MCF 10A (cell line): ENCODE data around the gene CEP131. TPM values are rescaled to one million over a fixed set of nuclear protein-coding genes. Genes with fewer than 3 reads are reported as not detected.

Source experiments
- BruUV-seq: library from RNA; stranded (reverse); fragments of 400-500 nt; replicated peaks from 2 replicates; lab custom pipeline; 2021; lab: Mats Ljungman, UMichigan
- CTCF ChIA-PET: fragments of 300-600 bp; sonication (Branson Sonifier 250); formaldehyde crosslinking; extraction: SDS; loops from one replicate; lab custom pipeline; 2021; ENCODE audit warnings: antibody characterized with exemption, inconsistent platforms; lab: Yijun Ruan, JAX
- POLR2A ChIA-PET: fragments of 300-600, 350-650 bp; sonication (Branson Sonifier 250); formaldehyde crosslinking; extraction: SDS; loops from one replicate; lab custom pipeline; 2020; ENCODE audit warnings: antibody characterized with exemption, inconsistent platforms; lab: Yijun Ruan, JAX
- DNase-seq: peaks from one replicate; pipeline ENCODE4 v3.0.0-alpha.2; 2018; ENCODE audit not compliant: unreplicated experiment
- H3K27ac Mint-ChIP-seq: one replicate; pipeline ENCODE4 v1.8.0; 2022; ENCODE audit warnings: mild to moderate bottlenecking, low read depth, mixed read lengths; ENCODE audit not compliant: unreplicated experiment
- H3K27me3 Mint-ChIP-seq: one replicate; pipeline ENCODE4 v1.8.0; 2022; ENCODE audit warnings: mixed read lengths; ENCODE audit not compliant: insufficient read depth, unreplicated experiment
- H3K36me3 Mint-ChIP-seq: one replicate; pipeline ENCODE4 v1.8.0; 2022; ENCODE audit warnings: mild to moderate bottlenecking, moderate library complexity, mixed read lengths; ENCODE audit not compliant: insufficient read depth, unreplicated experiment
- H3K4me1 Mint-ChIP-seq: one replicate; pipeline ENCODE4 v1.8.0; 2022; ENCODE audit warnings: mixed read lengths; ENCODE audit not compliant: insufficient read depth, unreplicated experiment
- H3K4me3 Mint-ChIP-seq: one replicate; pipeline ENCODE4 v1.8.0; 2022; ENCODE audit warnings: mild to moderate bottlenecking, moderate library complexity, mixed read lengths; ENCODE audit not compliant: unreplicated experiment
- H3K9me3 Mint-ChIP-seq: one replicate; pipeline ENCODE4 v1.8.0; 2022; ENCODE audit warnings: mixed read lengths; ENCODE audit not compliant: unreplicated experiment
- intact Hi-C: fragments of 100-400 bp; cut with micrococcal nuclease; formaldehyde crosslinking; loops from 2 replicates; pipeline ENCODE4 v1.14.1; 2022
- total RNA-seq: library from RNA; stranded (reverse); gene quantifications from 2 replicates; pipeline ENCODE4 v1.2.3, GENCODE V29; 2022
- TF ChIP-seq, protein P1 (sequence below): fragments of 200-600 bp; IDR thresholded peaks from one replicate; pipeline ENCODE4 v1.8.0; 2022; ENCODE audit warnings: antibody characterized with exemption, mild to moderate bottlenecking; ENCODE audit not compliant: unreplicated experiment

The CEP131 gene
- total RNA-seq, 1 experiment from 2014 or later, result 9.5 TPM

DNA sequence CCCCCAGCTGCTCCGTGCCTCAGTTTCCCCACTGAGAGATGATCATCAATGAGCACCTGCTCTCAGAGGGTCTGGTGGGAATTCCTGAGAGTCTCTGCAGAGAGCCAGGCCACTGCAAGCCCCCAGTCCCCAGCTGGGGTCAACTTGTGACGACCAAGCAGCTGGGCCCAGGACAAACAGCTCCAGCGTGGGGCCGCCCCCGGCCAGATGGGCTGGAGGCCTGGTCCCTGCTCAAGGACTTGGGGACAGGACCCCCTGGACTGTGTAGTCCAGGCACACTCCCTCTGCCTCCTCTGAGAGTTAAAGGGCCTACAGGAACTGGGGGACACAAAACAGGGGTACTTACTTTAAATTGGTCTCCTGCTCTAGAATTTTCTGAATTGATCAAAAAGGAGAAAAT lies 40.2 kb downstream of the CEP131 start:
- Mint-ChIP-seq H3K27ac (no peak overlapping the region), H3K9me3 (no peaks in the 10 kb centered on the region), H3K4me1 (peaks cover 5% of the 10 kb centered on the region), H3K4me3 (no peak overlapping the region), H3K36me3 (no peaks in the 10 kb centered on the region), H3K27me3 (peaks cover 17% of the 10 kb centered on the region)
- POLR2A ChIA-PET, result interaction anchor here (0.5 kb wide), 1 partner anchor 386 kb away, joined by 3 read pairs; no protein-coding TSS in a partner anchor
- no TSS peak for BruUV-seq
- intact Hi-C loops, result no loop called here
- CTCF ChIA-PET, result no interaction called here
- no peak for DNase-seq
- TF ChIP-seq, protein P1, sequence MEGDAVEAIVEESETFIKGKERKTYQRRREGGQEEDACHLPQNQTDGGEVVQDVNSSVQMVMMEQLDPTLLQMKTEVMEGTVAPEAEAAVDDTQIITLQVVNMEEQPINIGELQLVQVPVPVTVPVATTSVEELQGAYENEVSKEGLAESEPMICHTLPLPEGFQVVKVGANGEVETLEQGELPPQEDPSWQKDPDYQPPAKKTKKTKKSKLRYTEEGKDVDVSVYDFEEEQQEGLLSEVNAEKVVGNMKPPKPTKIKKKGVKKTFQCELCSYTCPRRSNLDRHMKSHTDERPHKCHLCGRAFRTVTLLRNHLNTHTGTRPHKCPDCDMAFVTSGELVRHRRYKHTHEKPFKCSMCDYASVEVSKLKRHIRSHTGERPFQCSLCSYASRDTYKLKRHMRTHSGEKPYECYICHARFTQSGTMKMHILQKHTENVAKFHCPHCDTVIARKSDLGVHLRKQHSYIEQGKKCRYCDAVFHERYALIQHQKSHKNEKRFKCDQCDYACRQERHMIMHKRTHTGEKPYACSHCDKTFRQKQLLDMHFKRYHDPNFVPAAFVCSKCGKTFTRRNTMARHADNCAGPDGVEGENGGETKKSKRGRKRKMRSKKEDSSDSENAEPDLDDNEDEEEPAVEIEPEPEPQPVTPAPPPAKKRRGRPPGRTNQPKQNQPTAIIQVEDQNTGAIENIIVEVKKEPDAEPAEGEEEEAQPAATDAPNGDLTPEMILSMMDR, result no peak

DNA sequence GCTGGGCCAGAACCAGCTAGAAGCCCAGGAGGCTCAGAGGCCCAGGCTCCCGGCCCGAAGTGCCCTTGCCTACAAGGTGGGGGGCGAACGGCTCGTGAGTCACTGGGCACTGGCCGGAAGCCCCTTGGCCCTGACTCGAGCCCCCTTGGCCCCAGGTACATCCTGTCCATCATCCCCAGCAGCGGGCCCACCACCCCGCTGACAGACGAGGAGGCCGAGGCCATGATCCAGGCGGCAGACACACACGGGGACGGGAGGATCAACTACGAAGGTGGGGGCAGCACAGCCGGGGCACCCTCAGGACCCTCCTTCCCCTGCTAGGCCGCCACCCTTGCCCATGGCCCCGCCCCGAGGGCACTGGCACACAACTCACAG lies 41.0 kb downstream of the CEP131 start:
- ChIA-PET CTCF (no interaction called here), POLR2A (interaction anchor here (1.0 kb wide), 1 partner anchor 23 kb away, joined by 3 read pairs; no protein-coding TSS in a partner anchor)
- DNase-seq, result no peak
- Mint-ChIP-seq H3K9me3 (no peaks in the 10 kb centered on the region), H3K36me3 (no peaks in the 10 kb centered on the region), H3K27me3 (peaks cover 17% of the 10 kb centered on the region), H3K4me1 (peaks cover 5% of the 10 kb centered on the region), H3K27ac (no peak overlapping the region), H3K4me3 (no peak overlapping the region)
- BruUV-seq, result no TSS peak
- intact Hi-C loops, result no loop called here
- TF ChIP-seq, protein P1, result no peak

GRCh38 chr17:81180836-81181810 lies 41.6 kb downstream of the CEP131 start:
- H3K4me3 Mint-ChIP-seq, result no peak overlapping the region
- no TSS peak for BruUV-seq
- no peak overlapping the region for H3K27ac Mint-ChIP-seq
- DNase-seq, result no peak
- H3K36me3 Mint-ChIP-seq, result no peaks in the 10 kb centered on the region
- H3K27me3 Mint-ChIP-seq, result peaks cover 17% of the 10 kb centered on the region
- ChIA-PET CTCF (interaction anchor here (0.7 kb wide), 1 partner anchor 19 kb away, joined by 3 read pairs; no protein-coding TSS in a partner anchor), POLR2A (interaction anchor here (0.7 to 1.0 kb wide), 2 partner anchors 24 to 186 kb away, joined by 3 read pairs; no protein-coding TSS in a partner anchor)
- no peaks in the 10 kb centered on the region for H3K9me3 Mint-ChIP-seq
- TF ChIP-seq, protein P1, result no peak
- peaks cover 5% of the 10 kb centered on the region for H3K4me1 Mint-ChIP-seq
- intact Hi-C loops, result no loop called here

GRCh38 chr17:81179861-81180260 lies 42.9 kb downstream of the CEP131 start:
- no TSS peak for BruUV-seq

More at GRCh38 chr17:81179861-81180260, 42.9 kb downstream of the CEP131 start:
- CTCF ChIA-PET, result interaction anchor here (0.6 kb wide), 1 partner anchor 23 kb away, joined by 3 read pairs; no protein-coding TSS in a partner anchor
- Mint-ChIP-seq H3K27ac (no peak overlapping the region), H3K9me3 (no peaks in the 10 kb centered on the region), H3K27me3 (peaks cover 12% of the 10 kb centered on the region), H3K36me3 (no peaks in the 10 kb centered on the region), H3K4me1 (no peaks in the 10 kb centered on the region), H3K4me3 (no peak overlapping the region)
- intact Hi-C loops, result no loop called here
- POLR2A ChIA-PET, result no interaction called here
- DNase-seq, result no peak
- TF ChIP-seq, protein P1, result no peak
